GM23338 (cell line): ENCODE measurements around the gene ADCY3.

ENCODE experiments used
- CREB1 ChIP-seq: fragments of 250-450 bp; sonication (Bioruptor Pico); IDR thresholded peaks from 2 replicates; pipeline ENCODE4 v1.5.0; 2020; ENCODE audit warnings: low read depth, mild to moderate bottlenecking, moderate library complexity
- EZH2 ChIP-seq: fragments of 200-600 bp; sonication (generic); IDR thresholded peaks from one replicate; pipeline ENCODE4 v1.8.0; 2017; ENCODE audit warnings: antibody characterized with exemption, mild to moderate bottlenecking, low read depth; ENCODE audit not compliant: unreplicated experiment
- EZH2phosphoT487 ChIP-seq: fragments of 200-600 bp; sonication (generic); IDR thresholded peaks from one replicate; pipeline ENCODE4 v1.8.1; 2018; ENCODE audit warnings: antibody characterized with exemption; ENCODE audit not compliant: unreplicated experiment
- POLR2AphosphoS5 ChIP-seq: IDR thresholded peaks from 2 replicates; pipeline ENCODE4 v1.6.1; 2016; ENCODE audit warnings: antibody characterized with exemption, low read depth
- REST ChIP-seq: IDR thresholded peaks from one replicate; pipeline ENCODE4 v1.6.1; 2018; ENCODE audit warnings: antibody characterized with exemption; ENCODE audit not compliant: unreplicated experiment
- STAT1 ChIP-seq: IDR thresholded peaks from one replicate; pipeline ENCODE4 v1.6.1; 2016; ENCODE audit warnings: antibody characterized with exemption; ENCODE audit not compliant: unreplicated experiment
- TF ChIP-seq, protein P1 (sequence below), 2 experiments: fragments of 200-600 bp in 1 of 2; sonication (generic) in 1 of 2; conservative IDR thresholded peaks; 2 replicates each; pipeline versions ENCODE4 v1.5.1 to v1.6.1; 2016 to 2017; ENCODE audit warnings: antibody characterized with exemption in 2 of 2, low read depth in 2 of 2, mild to moderate bottlenecking in 2 of 2, moderate library complexity in 1 of 2

DNA sequence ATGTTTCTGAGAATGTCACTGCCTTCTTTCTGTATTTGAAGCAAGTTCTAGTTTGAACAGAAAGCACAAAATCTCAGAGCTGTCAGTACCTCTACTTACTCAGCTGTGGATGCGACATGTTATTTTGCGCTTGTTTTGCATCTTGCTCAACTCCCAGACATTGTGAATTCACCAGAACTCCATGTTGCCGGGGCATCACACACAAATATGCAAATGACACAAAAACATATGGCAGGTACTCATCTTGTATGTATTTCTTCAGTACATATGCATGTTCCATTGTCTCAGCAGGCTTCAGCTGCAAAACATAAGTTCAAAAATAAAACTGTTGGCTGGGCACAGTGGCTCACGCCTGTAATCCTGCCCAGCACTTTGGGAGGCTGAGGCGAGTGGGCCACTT, 30.8 kb downstream of the ADCY3 start:
- TF ChIP-seq, protein P1, sequence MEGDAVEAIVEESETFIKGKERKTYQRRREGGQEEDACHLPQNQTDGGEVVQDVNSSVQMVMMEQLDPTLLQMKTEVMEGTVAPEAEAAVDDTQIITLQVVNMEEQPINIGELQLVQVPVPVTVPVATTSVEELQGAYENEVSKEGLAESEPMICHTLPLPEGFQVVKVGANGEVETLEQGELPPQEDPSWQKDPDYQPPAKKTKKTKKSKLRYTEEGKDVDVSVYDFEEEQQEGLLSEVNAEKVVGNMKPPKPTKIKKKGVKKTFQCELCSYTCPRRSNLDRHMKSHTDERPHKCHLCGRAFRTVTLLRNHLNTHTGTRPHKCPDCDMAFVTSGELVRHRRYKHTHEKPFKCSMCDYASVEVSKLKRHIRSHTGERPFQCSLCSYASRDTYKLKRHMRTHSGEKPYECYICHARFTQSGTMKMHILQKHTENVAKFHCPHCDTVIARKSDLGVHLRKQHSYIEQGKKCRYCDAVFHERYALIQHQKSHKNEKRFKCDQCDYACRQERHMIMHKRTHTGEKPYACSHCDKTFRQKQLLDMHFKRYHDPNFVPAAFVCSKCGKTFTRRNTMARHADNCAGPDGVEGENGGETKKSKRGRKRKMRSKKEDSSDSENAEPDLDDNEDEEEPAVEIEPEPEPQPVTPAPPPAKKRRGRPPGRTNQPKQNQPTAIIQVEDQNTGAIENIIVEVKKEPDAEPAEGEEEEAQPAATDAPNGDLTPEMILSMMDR (conservative IDR thresholded peaks at IDR 0.05; ENCODE audit: low read depth in 2 of 2), result no peak
- TF ChIP-seq CREB1, result no peak
- no peak for TF ChIP-seq REST
- TF ChIP-seq POLR2AphosphoS5, result no peak
- TF ChIP-seq EZH2phosphoT487, result no peak
- TF ChIP-seq EZH2, result no peak
- no peak for TF ChIP-seq STAT1
